ENCODE measurements around the gene MSRB1.

The MSRB1 gene

GRCh38 chr16:1982013-1982433 lies 39.0 kb upstream of the MSRB1 start:
- H3K9me3 ChIP-seq (ENCODE audit: insufficient read depth, low read depth, low read length): no peaks in the 10 kb centered on the region
- no peaks in the 10 kb centered on the region for H3F3A ChIP-seq (ENCODE audit: low read depth)
- H3K27me3 ChIP-seq (ENCODE audit: insufficient read depth, low read length, poor library complexity, severe bottlenecking): no peaks in the 10 kb centered on the region
- H3K36me3 ChIP-seq (ENCODE audit: insufficient read depth, low read length): no peaks in the 10 kb centered on the region; the same call in 1 of the 2 replicates
- no peak overlapping the region for H3K4me2 ChIP-seq (ENCODE audit: low read depth, low read length, poor library complexity, severe bottlenecking)
- no peak overlapping the region for H2AFZ ChIP-seq (ENCODE audit: low read length)
- H3K4me1 ChIP-seq (ENCODE audit: insufficient read depth, low read length, poor library complexity, severe bottlenecking): no peaks in the 10 kb centered on the region
- H3K9me2 ChIP-seq (replicated peaks; ENCODE audit: low read depth, low read length): no peaks in the 10 kb centered on the region
- no peak overlapping the region for H3K4me3 ChIP-seq (ENCODE audit: low read length, poor library complexity, severe bottlenecking)
- no peaks in the 10 kb centered on the region for H4K20me1 ChIP-seq (ENCODE audit: insufficient read depth, low read length, poor library complexity, severe bottlenecking)
- TF ChIP-seq, protein P1, sequence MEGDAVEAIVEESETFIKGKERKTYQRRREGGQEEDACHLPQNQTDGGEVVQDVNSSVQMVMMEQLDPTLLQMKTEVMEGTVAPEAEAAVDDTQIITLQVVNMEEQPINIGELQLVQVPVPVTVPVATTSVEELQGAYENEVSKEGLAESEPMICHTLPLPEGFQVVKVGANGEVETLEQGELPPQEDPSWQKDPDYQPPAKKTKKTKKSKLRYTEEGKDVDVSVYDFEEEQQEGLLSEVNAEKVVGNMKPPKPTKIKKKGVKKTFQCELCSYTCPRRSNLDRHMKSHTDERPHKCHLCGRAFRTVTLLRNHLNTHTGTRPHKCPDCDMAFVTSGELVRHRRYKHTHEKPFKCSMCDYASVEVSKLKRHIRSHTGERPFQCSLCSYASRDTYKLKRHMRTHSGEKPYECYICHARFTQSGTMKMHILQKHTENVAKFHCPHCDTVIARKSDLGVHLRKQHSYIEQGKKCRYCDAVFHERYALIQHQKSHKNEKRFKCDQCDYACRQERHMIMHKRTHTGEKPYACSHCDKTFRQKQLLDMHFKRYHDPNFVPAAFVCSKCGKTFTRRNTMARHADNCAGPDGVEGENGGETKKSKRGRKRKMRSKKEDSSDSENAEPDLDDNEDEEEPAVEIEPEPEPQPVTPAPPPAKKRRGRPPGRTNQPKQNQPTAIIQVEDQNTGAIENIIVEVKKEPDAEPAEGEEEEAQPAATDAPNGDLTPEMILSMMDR (conservative IDR thresholded peaks at IDR 0.05; ENCODE audit: low read length): no peak
- no peak overlapping the region for H3K9ac ChIP-seq (ENCODE audit: low read depth, low read length, poor library complexity, severe bottlenecking)
- peaks cover 21% of the 10 kb centered on the region for H3K79me2 ChIP-seq (ENCODE audit: insufficient read depth, low read length)

DNA sequence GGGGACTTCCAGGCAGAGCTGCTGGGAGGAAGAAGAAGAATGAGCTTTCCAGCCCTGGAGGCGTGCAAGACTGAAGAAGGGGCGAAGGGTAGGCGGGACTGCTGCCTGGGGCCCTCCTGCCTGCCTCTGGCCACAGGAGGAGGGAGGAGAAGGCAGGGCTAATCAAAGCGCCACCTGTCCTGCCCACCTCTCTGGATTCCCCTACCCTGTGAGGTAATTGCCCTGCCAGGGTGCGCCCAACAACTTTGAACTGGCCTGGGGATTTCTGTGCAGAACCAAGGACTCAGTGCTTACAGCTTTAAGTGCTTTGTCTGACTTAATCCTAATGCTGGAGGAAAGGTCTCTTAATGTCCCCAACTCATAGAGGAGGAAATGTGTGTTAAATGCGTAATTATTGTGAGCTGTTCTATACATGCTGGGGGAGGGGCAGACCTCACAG lies 38.4 kb upstream of the MSRB1 start, which contains the start of gene NOXO1:
TSS of gene NOXO1 (minus strand) at position 72 of the 439 bp plus-strand sequence. CDS start 290 bp downstream, outside the sequence.
- no peak within 1 kb of the TSS for H2AFZ ChIP-seq (ENCODE audit: low read length)
- no peaks in the 10 kb centered on the region for H3K27me3 ChIP-seq (ENCODE audit: insufficient read depth, low read length, poor library complexity, severe bottlenecking)
- H3K4me2 ChIP-seq (ENCODE audit: low read depth, low read length, poor library complexity, severe bottlenecking): no peak within 1 kb of the TSS
- no peaks in the 10 kb centered on the region for H4K20me1 ChIP-seq (ENCODE audit: insufficient read depth, low read length, poor library complexity, severe bottlenecking)
- H3K9ac ChIP-seq (ENCODE audit: low read depth, low read length, poor library complexity, severe bottlenecking): no peak within 1 kb of the TSS
- no peaks in the 10 kb centered on the region for H3K9me3 ChIP-seq (ENCODE audit: insufficient read depth, low read depth, low read length)
- H3F3A ChIP-seq (ENCODE audit: low read depth): no peaks in the 10 kb centered on the region
- H3K4me1 ChIP-seq (ENCODE audit: insufficient read depth, low read length, poor library complexity, severe bottlenecking): no peaks in the 10 kb centered on the region
- H3K79me2 ChIP-seq (ENCODE audit: insufficient read depth, low read length): peaks cover 21% of the 10 kb centered on the region
- no peaks in the 10 kb centered on the region for H3K9me2 ChIP-seq (replicated peaks; ENCODE audit: low read depth, low read length)
- no peak within 1 kb of the TSS for H3K4me3 ChIP-seq (ENCODE audit: low read length, poor library complexity, severe bottlenecking)
- no peak for TF ChIP-seq EZH2phosphoT487 (IDR thresholded peaks at IDR 0.05; ENCODE audit: borderline replicate concordance)
- TF ChIP-seq, protein P1 (conservative IDR thresholded peaks at IDR 0.05; ENCODE audit: low read length): no peak
- H3K36me3 ChIP-seq (ENCODE audit: insufficient read depth, low read length): no peaks in the 10 kb centered on the region; the same call in 1 of the 2 replicates

- no peaks in the 10 kb centered on the region for H3K4me1 ChIP-seq (ENCODE audit: insufficient read depth, low read length, poor library complexity, severe bottlenecking)
- H3K79me2 ChIP-seq (ENCODE audit: insufficient read depth, low read length): peaks cover 15% of the 10 kb centered on the region
- H3K27me3 ChIP-seq (ENCODE audit: insufficient read depth, low read length, poor library complexity, severe bottlenecking): no peaks in the 10 kb centered on the region
- H4K20me1 ChIP-seq (ENCODE audit: insufficient read depth, low read length, poor library complexity, severe bottlenecking): no peaks in the 10 kb centered on the region
- H2AFZ ChIP-seq (ENCODE audit: low read length): no peak overlapping the region
- H3K9ac ChIP-seq (ENCODE audit: low read depth, low read length, poor library complexity, severe bottlenecking): no peak overlapping the region
- no peaks in the 10 kb centered on the region for H3F3A ChIP-seq (ENCODE audit: low read depth)
- TF ChIP-seq, protein P1 (conservative IDR thresholded peaks at IDR 0.05; ENCODE audit: low read length): no peak
- TF ChIP-seq EZH2phosphoT487 (IDR thresholded peaks at IDR 0.05; ENCODE audit: borderline replicate concordance): no peak
- H3K9me2 ChIP-seq (replicated peaks; ENCODE audit: low read depth, low read length): no peaks in the 10 kb centered on the region
- no peaks in the 10 kb centered on the region for H3K36me3 ChIP-seq (ENCODE audit: insufficient read depth, low read length)
- no peak overlapping the region for H3K4me3 ChIP-seq (ENCODE audit: low read length, poor library complexity, severe bottlenecking)
- no peaks in the 10 kb centered on the region for H3K9me3 ChIP-seq (ENCODE audit: insufficient read depth, low read depth, low read length)
- H3K4me2 ChIP-seq (ENCODE audit: low read depth, low read length, poor library complexity, severe bottlenecking): no peak overlapping the region
Observed at GRCh38 chr16:1980770-1981087, 37.7 kb upstream of the MSRB1 start.
